Posterior vena cava (tissue), 2 donors: ENCODE results near the gene RGMA. TPM values are rescaled to one million over a fixed set of nuclear protein-coding genes. Genes with fewer than 3 reads are reported as not detected.
A peak's percentile ranks its signal among the peaks of the same experiment; 100 is the strongest.
"Not testable (repeated sequence)": the region's sequence is repeated elsewhere in the genome, so short reads cannot be mapped to it uniquely, and the experiment has no call there.

Experiments
- DNase-seq: peaks from one replicate; pipeline ENCODE4 v3.0.0-alpha.2; 2020; ENCODE audit warnings: low spot score
- intact Hi-C, 2 donors: fragments of 100-400 bp; cut with DNase I; formaldehyde crosslinking; loops; one replicate each; pipeline versions ENCODE4 v1.14.1 to v1.14.2; 2022 to 2023
- total RNA-seq, 2 donors: library from RNA; stranded (reverse); fragmentation: NEBNext Ultra II Directional; extraction: Animal tissue kit (Norgen Biotek cat#: 25700); gene quantifications; one replicate each; pipeline ENCODE4 v1.2.1, GENCODE V29; 2021
- donor health status: DM: yes; HTN: yes; CAD: no.
- donor health status: DM: yes; HTN: yes; CAD: no.

The RGMA gene
- total RNA-seq, 2 donors from 2014 or later: 20.3 to 33.9 TPM

DNA sequence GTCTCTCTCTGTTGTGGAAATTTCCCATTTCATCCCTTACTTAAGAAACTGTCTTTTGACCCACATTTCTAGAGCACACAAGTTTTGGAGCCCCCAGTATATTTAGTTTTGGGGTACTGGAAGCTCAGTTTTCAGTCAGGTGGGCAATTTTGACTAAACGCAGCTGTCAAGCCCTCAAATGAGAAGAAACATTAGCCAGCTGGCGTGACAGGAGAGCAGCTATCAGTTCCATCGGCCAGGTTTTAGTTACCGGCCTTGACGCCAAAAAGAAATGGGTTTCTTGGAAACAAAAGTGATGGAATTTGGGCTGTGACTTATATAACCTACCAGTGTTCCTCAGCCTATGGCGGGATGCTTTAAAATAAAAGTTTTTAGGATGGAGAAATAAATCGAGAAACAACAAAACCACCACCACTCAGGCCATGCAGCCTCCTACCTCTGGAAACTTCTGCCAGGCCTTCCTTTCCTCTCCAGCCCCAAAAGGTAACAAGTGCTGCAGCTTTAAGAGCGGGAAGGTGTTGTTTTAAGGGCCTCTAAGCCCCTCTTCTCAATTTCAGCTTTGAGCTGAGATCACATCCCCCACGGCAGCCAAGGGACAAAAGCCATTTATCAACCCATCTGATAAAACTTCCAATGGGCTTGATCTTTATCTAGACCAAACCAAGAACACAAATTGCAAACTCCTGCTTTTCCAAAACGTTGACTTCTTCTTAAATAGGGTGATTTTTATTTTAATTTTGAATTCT lies 18.3 kb downstream of the RGMA start:
- DNase-seq: no peak
- intact Hi-C loops: no loop called here

GRCh38 chr15:93070132-93070531 lies 18.9 kb downstream of the RGMA start:
- intact Hi-C loops: no loop called here
- no peak for DNase-seq

GRCh38 chr15:93068581-93069199 lies 20.3 kb downstream of the RGMA start:
- no peak for DNase-seq
- intact Hi-C loops: no loop called here

DNA sequence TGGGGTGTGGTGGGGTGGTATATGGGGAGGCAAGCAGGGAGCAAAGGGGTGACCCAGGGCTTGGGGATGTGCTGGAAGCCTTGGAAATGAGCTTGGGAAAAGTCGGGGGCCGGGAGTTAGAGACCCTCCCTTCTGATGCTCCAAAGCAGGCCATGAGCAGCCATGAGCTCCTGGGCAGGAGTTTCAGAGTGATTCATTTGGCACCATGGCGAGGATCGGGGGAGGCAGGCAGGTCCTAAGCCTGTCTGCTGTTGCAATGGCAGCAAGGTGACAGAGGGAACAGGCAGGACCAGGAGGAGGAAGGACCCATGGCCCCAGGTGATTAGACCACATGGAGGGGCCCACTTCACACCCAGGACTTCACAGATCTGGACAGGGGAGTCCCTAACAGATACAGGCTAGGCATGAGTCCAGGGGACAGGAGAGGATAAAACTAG lies 21.3 kb downstream of the RGMA start:
- DNase-seq: no peak
- intact Hi-C loops: no loop called here

DNA sequence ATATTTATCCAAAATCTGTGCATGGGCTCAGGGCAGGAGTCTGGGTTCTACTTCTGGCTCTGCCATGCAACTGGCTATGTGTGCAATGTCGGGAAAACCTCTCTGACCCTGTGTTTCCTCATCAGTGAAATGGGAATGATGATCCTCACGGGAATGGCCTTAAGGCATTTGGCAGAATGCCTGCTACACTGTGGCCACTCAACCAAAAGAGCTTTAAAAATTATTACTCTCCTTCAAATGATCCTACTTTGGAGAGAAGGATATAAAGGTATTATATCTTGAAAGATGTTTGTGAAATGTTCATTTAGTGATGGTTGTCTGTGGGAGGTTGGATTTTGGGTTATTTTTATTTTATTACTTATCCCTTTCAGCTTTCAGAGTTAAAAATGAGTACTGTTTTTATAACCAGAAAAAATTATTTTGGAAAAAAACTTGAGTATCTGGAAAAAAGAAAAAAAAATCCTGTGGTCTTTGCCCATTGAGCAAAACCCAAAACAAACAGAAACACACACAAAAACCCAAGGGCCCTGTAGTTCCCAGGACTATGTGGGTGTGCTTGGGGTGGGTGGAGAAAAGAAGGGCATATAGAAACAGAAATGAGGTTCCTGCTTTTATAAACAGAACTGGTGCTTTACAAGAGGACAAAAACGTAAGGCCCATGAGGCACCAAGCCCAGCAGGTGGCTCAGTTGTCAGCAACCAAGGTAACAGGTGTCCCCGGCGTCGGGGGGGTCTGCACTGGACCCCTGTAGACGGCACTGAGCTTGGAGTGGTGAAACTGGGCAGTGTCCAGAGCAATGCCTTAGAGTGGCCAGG lies 22.0 kb downstream of the RGMA start:
- intact Hi-C loops: no loop called here
- DNase-seq: no peak

- intact Hi-C loops: no loop called here
- DNase-seq: no peak
Observed at GRCh38 chr15:93066224-93066681, 22.8 kb downstream of the RGMA start.

DNA sequence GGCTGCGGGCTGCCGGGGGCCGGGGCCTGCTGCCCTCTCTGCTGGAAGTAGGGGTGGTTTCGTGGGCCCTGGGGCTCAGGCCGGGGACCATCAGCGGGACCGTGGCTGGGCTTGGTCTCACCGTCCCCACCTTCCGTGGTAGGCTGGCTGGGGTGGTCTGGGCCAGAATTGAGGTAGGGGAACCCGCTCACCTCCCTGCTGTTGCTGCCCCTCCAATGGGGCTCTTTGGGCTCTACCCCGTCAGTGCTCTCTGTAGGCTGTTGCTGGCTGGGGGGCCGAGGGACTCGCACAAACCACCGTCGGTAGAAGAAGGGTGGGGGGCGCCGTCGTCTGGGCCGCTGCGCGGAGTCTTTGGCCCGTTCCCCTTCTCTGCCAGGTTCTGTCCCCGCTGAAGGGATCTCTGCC lies 23.4 kb downstream of the RGMA start:
- intact Hi-C loops: no loop called here
- no peak for DNase-seq

- intact Hi-C loops: no loop called here
- no peak for DNase-seq
Observed at GRCh38 chr15:93063796-93064690, 25.0 kb downstream of the RGMA start.

DNA sequence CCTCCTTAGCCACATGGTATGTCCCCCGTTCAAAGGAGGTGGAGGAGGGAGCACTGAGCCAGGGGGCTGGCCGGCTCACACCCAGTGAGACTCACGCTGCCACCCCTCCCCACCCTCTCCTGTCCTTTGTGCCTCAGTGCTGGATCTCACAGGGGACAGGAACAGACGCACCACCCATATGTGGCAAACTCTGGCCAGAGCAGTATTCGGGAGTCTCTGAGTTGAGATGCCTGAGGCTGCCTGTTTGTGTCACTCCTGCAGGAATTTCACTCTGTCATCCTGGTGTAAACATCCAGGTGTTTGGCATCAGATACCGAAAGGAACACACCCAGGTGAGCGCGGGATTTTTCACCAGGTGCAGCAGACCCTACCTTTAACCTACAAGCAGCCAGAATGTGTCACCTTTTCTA lies 25.7 kb downstream of the RGMA start:
- intact Hi-C loops: no loop called here
- no peak for DNase-seq

DNA sequence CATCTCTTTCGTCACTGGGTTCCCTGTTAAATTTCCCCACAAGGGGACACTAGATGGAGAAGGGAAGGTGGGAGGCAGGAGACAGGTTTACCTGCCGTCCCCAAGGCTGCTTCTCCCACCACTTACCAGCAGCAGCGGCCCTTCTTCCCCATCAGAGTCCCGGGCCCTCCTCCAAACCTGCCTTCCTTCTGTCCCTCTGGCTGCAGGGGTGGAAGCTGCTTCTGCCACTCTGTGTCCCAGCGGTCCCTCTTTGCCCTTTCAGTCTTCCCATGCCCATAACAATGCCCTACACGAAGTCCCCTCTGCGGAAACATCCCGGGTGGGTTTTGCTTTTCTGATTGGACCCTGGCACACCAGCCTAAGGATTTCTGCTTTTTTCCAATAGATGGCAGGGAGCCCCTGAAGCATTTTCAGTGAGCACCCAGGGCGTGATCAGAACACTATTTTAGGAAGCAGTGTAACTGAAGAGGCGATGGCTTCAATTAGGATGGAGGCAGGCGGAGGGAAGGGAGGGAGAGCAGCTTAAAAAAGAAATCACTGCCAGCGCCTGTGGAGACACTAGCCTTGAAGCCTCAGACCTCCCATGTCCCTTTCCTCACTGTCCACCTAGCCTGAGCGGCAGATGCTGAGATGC lies 26.3 kb downstream of the RGMA start:
- intact Hi-C loops, DNase-seq: not testable (repeated sequence)

DNA sequence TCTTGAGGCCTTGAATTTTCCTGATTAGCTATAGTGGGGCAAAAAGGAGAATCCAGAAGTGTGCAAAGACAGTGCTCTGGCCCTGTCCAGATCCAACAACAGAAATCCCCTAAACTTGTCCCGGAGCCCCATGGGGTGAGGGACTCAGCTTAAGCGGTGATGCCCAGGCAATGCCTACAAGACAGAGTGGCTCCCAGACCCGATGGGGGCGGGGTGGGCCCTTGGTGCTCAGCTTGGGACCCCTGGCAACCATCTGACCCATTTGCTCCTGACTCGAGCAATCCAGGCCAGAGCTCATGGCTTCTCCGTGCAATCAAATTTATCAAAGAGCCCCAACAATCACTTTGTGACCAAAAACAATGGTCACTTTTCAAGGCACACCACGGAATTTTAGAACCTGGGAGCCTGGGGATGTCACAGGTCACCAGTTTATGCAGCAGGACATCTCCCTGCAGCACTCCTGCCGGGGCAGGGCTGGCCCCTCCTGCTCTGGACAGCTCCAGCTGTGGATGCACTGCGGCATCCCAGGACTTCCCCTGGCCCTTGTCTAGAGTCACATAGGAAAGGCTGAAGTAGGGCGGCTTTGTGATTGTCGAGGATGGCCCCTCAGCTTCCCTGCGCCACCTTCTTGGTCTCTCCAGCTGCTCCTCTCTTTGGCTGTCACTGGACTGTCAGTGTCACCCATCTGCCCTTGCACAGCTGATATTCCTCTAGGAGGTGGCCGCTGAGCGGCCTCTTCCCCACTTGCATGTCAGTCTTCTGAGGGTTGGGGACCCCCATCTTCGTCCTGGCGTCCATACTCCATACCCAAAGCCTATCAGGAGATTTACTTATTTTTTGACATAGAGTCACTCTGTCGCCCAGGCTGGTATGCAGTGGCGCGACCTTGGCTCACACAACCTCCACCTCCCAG lies 28.4 kb downstream of the RGMA start:
- DNase-seq: peak; percentile 74
- intact Hi-C loops: no loop called here

DNA sequence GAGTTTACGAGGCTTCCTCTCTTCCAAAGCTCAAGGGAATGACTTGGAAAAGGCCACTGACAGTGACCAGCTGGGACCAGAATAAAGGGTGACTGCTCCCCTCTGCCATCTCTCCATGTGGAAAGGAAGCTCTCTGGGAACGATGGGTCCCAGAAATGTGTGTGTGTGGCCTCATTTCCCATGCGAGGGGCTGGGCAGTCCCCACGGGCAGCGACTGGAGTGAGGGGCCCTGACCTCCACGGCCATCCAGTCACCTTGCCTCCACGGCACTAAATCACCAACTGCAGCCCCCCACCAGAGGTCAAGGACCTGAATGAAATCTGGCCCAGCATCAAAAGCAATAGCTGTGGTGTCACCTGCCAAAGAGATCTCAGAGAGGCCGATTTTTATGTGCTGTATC lies 29.6 kb downstream of the RGMA start:
- peak; percentile 57 for DNase-seq
- intact Hi-C loops: no loop called here

DNA sequence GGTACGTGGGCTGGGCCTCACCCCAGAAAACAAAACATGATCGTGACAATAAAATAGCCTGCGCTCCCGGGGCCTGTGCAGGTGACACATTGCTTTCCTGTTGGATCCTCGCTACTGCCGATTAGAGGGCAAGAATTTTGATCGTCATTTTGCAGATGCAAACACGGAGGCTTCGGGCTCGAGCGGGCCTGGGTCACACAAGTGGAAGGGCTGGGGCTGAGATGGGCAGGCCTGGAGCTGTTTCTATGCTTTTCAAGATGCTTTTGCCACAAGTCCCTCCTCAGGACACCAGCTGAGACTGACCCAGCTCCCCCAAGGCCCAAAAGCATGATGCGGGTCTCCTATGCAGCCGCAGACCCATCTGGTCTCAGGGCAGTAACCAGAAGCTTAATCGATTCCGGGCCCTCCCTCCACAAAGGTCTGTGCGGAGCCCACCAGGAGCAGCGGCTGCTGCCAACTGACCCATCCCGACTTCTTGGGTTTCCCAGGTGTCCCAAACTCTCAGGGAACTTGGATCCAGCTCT lies 30.0 kb downstream of the RGMA start:
- DNase-seq: peak; percentile 66
- intact Hi-C loops: no loop called here

DNA sequence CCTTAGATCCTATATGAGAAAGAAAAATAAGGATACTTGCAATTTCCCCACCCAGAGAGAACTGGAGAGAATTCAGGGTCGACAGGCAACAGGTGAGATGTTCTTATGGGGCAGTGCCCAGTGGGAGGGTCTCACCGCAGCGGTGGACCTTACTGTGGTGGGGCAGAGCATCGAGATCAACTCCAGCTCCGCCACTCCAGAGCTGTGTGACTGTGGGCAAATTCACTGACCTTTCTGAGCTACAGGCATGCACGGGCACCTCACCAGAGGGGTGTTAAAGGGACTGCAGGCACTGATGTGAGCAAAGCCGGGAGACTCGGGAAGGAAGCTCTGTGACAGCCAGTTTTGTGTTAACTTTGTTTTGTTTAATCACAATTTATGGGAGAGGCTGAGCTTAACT lies 30.9 kb downstream of the RGMA start:
- DNase-seq: peak; percentile 36
- intact Hi-C loops: no loop called here

GRCh38 chr15:93057618-93058017 lies 31.4 kb downstream of the RGMA start:
- DNase-seq: peak; percentile 43
- intact Hi-C loops: no loop called here

DNA sequence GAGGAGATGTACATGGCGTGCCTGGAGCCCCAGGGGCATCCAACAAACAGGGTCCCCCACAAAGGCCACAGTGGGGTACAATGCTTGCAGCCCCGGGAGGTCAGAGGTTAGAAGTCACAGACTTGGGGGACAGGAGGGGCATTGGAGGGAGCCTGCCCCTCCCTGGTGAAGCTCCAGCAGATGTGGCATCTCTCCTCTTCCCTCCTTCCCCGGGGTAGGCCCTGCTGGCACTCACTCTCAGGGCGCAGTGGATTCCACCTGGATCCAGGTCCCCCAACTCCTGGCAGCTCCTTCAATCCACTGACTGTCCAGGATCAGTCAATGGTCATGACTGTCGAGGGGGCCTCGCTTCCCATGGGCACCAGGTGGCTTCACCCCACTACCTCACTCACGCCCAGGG lies 32.2 kb downstream of the RGMA start:
- intact Hi-C loops: no loop called here
- DNase-seq: no peak

- no peak for DNase-seq
- intact Hi-C loops: no loop called here
Observed at GRCh38 chr15:93055211-93055610, 33.8 kb downstream of the RGMA start.
